Measurements from ENCODE around the gene THRAP3. TPM values are rescaled to one million over a fixed set of nuclear protein-coding genes. Genes with fewer than 3 reads are reported as not detected.

Gene THRAP3
- total and polyA plus RNA-seq, 2 donors (not counting 3 experiments of a cell fraction or from before 2014, with no cell fraction given), result 38.0 to 144 TPM

Small RNA genes within 50 kb of the gene (small RNA-seq; reads per million reads assigned to genes)
- gene RN7SL131P (ENCODE audit: insufficient read depth, insufficient read length, low read depth, low replicate concordance) (not detected), gene UBE2V2P4 (ENCODE audit: insufficient read depth, insufficient read length, low read depth, low replicate concordance) (not detected)

Other genes starting within 250 kb of the THRAP3 start
- 0.38 and 0.90 TPM in 2 replicates for gene TEKT2, start 140.3 kb upstream of the THRAP3 start, total RNA-seq
- 0.61 and 0.62 TPM in 2 replicates for gene TEKT2, start 140.3 kb upstream of the THRAP3 start, polyA plus RNA-seq
- gene ADPRS, start 135.6 kb upstream of the THRAP3 start, total RNA-seq, result 32.9 and 33.9 TPM in 2 replicates
- gene ADPRS, start 135.6 kb upstream of the THRAP3 start, polyA plus RNA-seq, result 48.1 and 52.8 TPM in 2 replicates
- gene COL8A2, start 99.2 kb upstream of the THRAP3 start, total RNA-seq, result 0.78 and 1.3 TPM in 2 replicates
- 1.2 and 1.6 TPM in 2 replicates for gene COL8A2, start 99.2 kb upstream of the THRAP3 start, polyA plus RNA-seq
- gene TRAPPC3, start 75.0 kb upstream of the THRAP3 start, total RNA-seq, result 87.7 and 93.4 TPM in 2 replicates
- gene TRAPPC3, start 75.0 kb upstream of the THRAP3 start, polyA plus RNA-seq, result 89.3 and 125 TPM in 2 replicates
- gene MAP7D1, start 68.3 kb upstream of the THRAP3 start, total RNA-seq, result 193 and 199 TPM in 2 replicates
- gene MAP7D1, start 68.3 kb upstream of the THRAP3 start, polyA plus RNA-seq, result 69.7 and 72.8 TPM in 2 replicates
- gene SH3D21, start 81.9 kb downstream of the THRAP3 start, total RNA-seq, result 5.1 and 7.2 TPM in 2 replicates
- 1.6 and 1.8 TPM in 2 replicates for gene SH3D21, start 81.9 kb downstream of the THRAP3 start, polyA plus RNA-seq
- gene EVA1B, start 99.2 kb downstream of the THRAP3 start, total RNA-seq, result 63.2 and 64.7 TPM in 2 replicates
- gene EVA1B, start 99.2 kb downstream of the THRAP3 start, polyA plus RNA-seq, result 132 and 255 TPM in 2 replicates
- 35.2 and 36.8 TPM in 2 replicates for gene STK40, start 161.5 kb downstream of the THRAP3 start, total RNA-seq
- 20.8 and 21.4 TPM in 2 replicates for gene STK40, start 161.5 kb downstream of the THRAP3 start, polyA plus RNA-seq
- gene LSM10, start 173.5 kb downstream of the THRAP3 start, total RNA-seq, result 38.2 and 40.3 TPM in 2 replicates
- 76.9 and 98.5 TPM in 2 replicates for gene LSM10, start 173.5 kb downstream of the THRAP3 start, polyA plus RNA-seq
- 4.6 and 7.6 TPM in 2 replicates for gene OSCP1, start 226.0 kb downstream of the THRAP3 start, total RNA-seq
- 8.3 and 9.6 TPM in 2 replicates for gene OSCP1, start 226.0 kb downstream of the THRAP3 start, polyA plus RNA-seq
- 105 and 106 TPM in 2 replicates for gene MRPS15, start 239.9 kb downstream of the THRAP3 start, total RNA-seq
- gene MRPS15, start 239.9 kb downstream of the THRAP3 start, polyA plus RNA-seq, result 45.6 and 47.1 TPM in 2 replicates